BLaER1 treated with 17β-estradiol and CSF1 and Interleukin-3, amounts not matched to agents 10 nM and 100 nM (cell line): ENCODE results near the gene ARHGAP36.

Experiments used
- H3K27ac ChIP-seq, 11 experiments: shearing (Covaris generic); formaldehyde crosslinking; 2 replicates each; pipeline ENCODE4 v1.8.1; 2022
- H3K27me3 ChIP-seq, 11 experiments: shearing (Covaris generic); formaldehyde crosslinking; 2 replicates each; pipeline ENCODE4 v1.8.1; 2022
- H3K36me3 ChIP-seq, 11 experiments: shearing (Covaris generic); formaldehyde crosslinking; 2 replicates each; pipeline ENCODE4 v1.8.1; 2022
- H3K4me1 ChIP-seq, 10 experiments: shearing (Covaris generic); formaldehyde crosslinking; 2 replicates each; pipeline ENCODE4 v1.8.1; 2022
- H3K4me2 ChIP-seq, 11 experiments: shearing (Covaris generic); formaldehyde crosslinking; 2 replicates each; pipeline ENCODE4 v1.8.1; 2022
- H3K4me3 ChIP-seq, 10 experiments: shearing (Covaris generic); formaldehyde crosslinking; 2 replicates each; pipeline ENCODE4 v1.8.1; 2022
- H3K9ac ChIP-seq, 11 experiments: shearing (Covaris generic); formaldehyde crosslinking; 2 replicates each; pipeline ENCODE4 v1.8.1; 2022
- H3K9me3 ChIP-seq, 11 experiments: shearing (Covaris generic); formaldehyde crosslinking; replicated peaks in 1 of 11; 2 replicates each; pipeline ENCODE4 v1.8.1; 2022
- H4K20me1 ChIP-seq, 11 experiments: shearing (Covaris generic); formaldehyde crosslinking; 2 replicates each; pipeline ENCODE4 v1.8.1; 2022
- Cebpa-rat ChIP-seq, 11 experiments: shearing (Covaris generic); IDR thresholded peaks; 2 replicates each; pipeline ENCODE4 v1.8.1; 2022

Gene ARHGAP36

GRCh38 chrX:131046596-131046995 lies 11.6 kb upstream of the ARHGAP36 start:
- no peak for TF ChIP-seq Cebpa-rat (IDR thresholded peaks at IDR 0.05)
- H3K9me3 ChIP-seq = no peaks in the 10 kb centered on the region
- no peak overlapping the region for H3K9ac ChIP-seq
- H3K27ac ChIP-seq = no peak overlapping the region
- H3K4me1 ChIP-seq = no peaks in the 10 kb centered on the region
- H3K4me3 ChIP-seq = no peak overlapping the region
- no peak overlapping the region for H3K4me2 ChIP-seq
- H3K27me3 ChIP-seq = peaks cover 97 to 100% (median 100%) of the 10 kb centered on the region in 11 experiments
- H3K36me3 ChIP-seq = no peaks in the 10 kb centered on the region
- H4K20me1 ChIP-seq = peaks cover 0 to 5% (median 0%) of the 10 kb centered on the region in 11 experiments; a peak in 8 of 22 replicates

- TF ChIP-seq Cebpa-rat (IDR thresholded peaks at IDR 0.05) = no peak
- H3K4me2 ChIP-seq = no peak overlapping the region
- no peak overlapping the region for H3K27ac ChIP-seq
- no peaks in the 10 kb centered on the region for H3K36me3 ChIP-seq
- H3K9me3 ChIP-seq = no peaks in the 10 kb centered on the region
- H3K4me3 ChIP-seq = no peak overlapping the region
- H3K9ac ChIP-seq = no peak overlapping the region
- H3K4me1 ChIP-seq = no peaks in the 10 kb centered on the region
- peaks cover 0 to 5% (median 0%) of the 10 kb centered on the region in 11 experiments; a peak in 8 of 22 replicates for H4K20me1 ChIP-seq
- peaks cover 95 to 100% (median 99%) of the 10 kb centered on the region in 11 experiments for H3K27me3 ChIP-seq
Observed at GRCh38 chrX:131047180-131047579, 11.0 kb upstream of the ARHGAP36 start.

GRCh38 chrX:131053076-131053475 lies 5.1 kb upstream of the ARHGAP36 start:
- peaks cover 96 to 100% (median 99%) of the 10 kb centered on the region in 11 experiments for H3K27me3 ChIP-seq

GRCh38 chrX:131054906-131055305 lies 3.2 kb upstream of the ARHGAP36 start:
- Histone ChIP-seq H3K4me3 (no peak overlapping the region), H4K20me1 (peaks cover 0 to 10% (median 0%) of the 10 kb centered on the region in 11 experiments; a peak in 3 of 22 replicates), H3K27me3 (peaks cover 94 to 100% (median 99%) of the 10 kb centered on the region in 11 experiments), H3K4me1 (no peaks in the 10 kb centered on the region), H3K9ac (no peak overlapping the region), H3K9me3 (peaks cover 0 to 15% (median 10%) of the 10 kb centered on the region in 11 experiments; a peak in 15 of 22 replicates), H3K27ac (no peak overlapping the region), H3K36me3 (no peaks in the 10 kb centered on the region), H3K4me2 (no peak overlapping the region)
- TF ChIP-seq Cebpa-rat (IDR thresholded peaks at IDR 0.05) = no peak

More at GRCh38 chrX:131053076-131053475, 5.1 kb upstream of the ARHGAP36 start:
- Histone ChIP-seq H3K36me3 (no peaks in the 10 kb centered on the region), H3K4me1 (no peaks in the 10 kb centered on the region), H3K9ac (no peak overlapping the region), H4K20me1 (peaks cover 0 to 3% (median 0%) of the 10 kb centered on the region in 11 experiments; a peak in 3 of 22 replicates), H3K27ac (no peak overlapping the region), H3K4me3 (no peak overlapping the region), H3K4me2 (no peak overlapping the region), H3K9me3 (peaks cover 0 to 8% (median 4%) of the 10 kb centered on the region in 11 experiments; a peak in 13 of 22 replicates)
- no peak for TF ChIP-seq Cebpa-rat (IDR thresholded peaks at IDR 0.05)

DNA sequence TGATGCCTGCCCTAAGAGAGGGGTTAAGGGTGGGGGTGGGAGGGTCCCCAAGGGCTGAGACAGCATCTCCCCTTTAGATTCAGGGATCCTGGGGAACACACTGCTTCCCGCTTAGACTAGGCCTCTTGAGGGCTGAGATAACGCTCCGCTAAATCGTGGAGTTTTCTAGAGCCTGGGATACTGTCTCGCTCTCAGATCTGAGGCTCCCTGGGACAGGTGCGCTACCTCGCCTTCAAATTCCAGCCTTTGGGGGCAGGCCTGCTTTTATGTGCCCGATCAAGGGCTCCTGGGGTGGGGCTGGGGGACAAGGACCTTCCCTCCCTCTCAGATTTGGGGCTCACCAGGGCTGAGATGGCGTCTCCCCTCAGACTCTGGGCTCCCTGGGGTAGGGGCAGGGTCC lies 440 bp upstream of the ARHGAP36 start:
- peaks cover 0 to 15% (median 10%) of the 10 kb centered on the region in 11 experiments; a peak in 15 of 22 replicates for H3K9me3 ChIP-seq
- H3K27me3 ChIP-seq = peaks cover 95 to 100% (median 98%) of the 10 kb centered on the region in 11 experiments
- H3K4me2 ChIP-seq = no peak overlapping the region
- no peak overlapping the region for H3K9ac ChIP-seq
- TF ChIP-seq Cebpa-rat (IDR thresholded peaks at IDR 0.05) = no peak
- no peak overlapping the region for H3K4me3 ChIP-seq
- H3K27ac ChIP-seq = no peak overlapping the region
- peaks cover 0 to 10% (median 0%) of the 10 kb centered on the region in 11 experiments; a peak in 4 of 22 replicates for H4K20me1 ChIP-seq
- H3K36me3 ChIP-seq = no peaks in the 10 kb centered on the region
- no peaks in the 10 kb centered on the region for H3K4me1 ChIP-seq

GRCh38 chrX:131059246-131059645 lies 1.1 kb downstream of the ARHGAP36 start:
- Histone ChIP-seq H3K4me2 (no peak overlapping the region), H3K4me3 (no peak overlapping the region), H3K27me3 (peaks cover 91 to 99% (median 96%) of the 10 kb centered on the region in 11 experiments)

GRCh38 chrX:131060147-131060546 lies 2.0 kb downstream of the ARHGAP36 start:
- no peaks in the 10 kb centered on the region for H3K4me1 ChIP-seq
- peaks cover 91 to 99% (median 96%) of the 10 kb centered on the region in 11 experiments for H3K27me3 ChIP-seq
- no peak overlapping the region for H3K9ac ChIP-seq
- no peak overlapping the region for H3K4me2 ChIP-seq
- H3K36me3 ChIP-seq = no peaks in the 10 kb centered on the region
- H4K20me1 ChIP-seq = peaks cover 0 to 10% (median 0%) of the 10 kb centered on the region in 11 experiments; a peak in 4 of 22 replicates
- no peak overlapping the region for H3K27ac ChIP-seq
- no peak overlapping the region for H3K4me3 ChIP-seq
- no peak for TF ChIP-seq Cebpa-rat (IDR thresholded peaks at IDR 0.05)
- H3K9me3 ChIP-seq = peaks cover 0 to 15% (median 10%) of the 10 kb centered on the region in 11 experiments; a peak in 15 of 22 replicates

More at GRCh38 chrX:131059246-131059645, 1.1 kb downstream of the ARHGAP36 start:
- H3K9me3 ChIP-seq = peaks cover 0 to 15% (median 10%) of the 10 kb centered on the region in 11 experiments; a peak in 15 of 22 replicates
- H3K27ac ChIP-seq = no peak overlapping the region
- H3K36me3 ChIP-seq = no peaks in the 10 kb centered on the region
- TF ChIP-seq Cebpa-rat (IDR thresholded peaks at IDR 0.05) = no peak
- H3K4me1 ChIP-seq = no peaks in the 10 kb centered on the region
- no peak overlapping the region for H3K9ac ChIP-seq
- H4K20me1 ChIP-seq = peaks cover 0 to 10% (median 0%) of the 10 kb centered on the region in 11 experiments; a peak in 3 of 22 replicates

GRCh38 chrX:131061306-131061705 lies 3.2 kb downstream of the ARHGAP36 start:
- H3K9me3 ChIP-seq = peaks cover 0 to 15% (median 10%) of the 10 kb centered on the region in 11 experiments; a peak in 15 of 22 replicates
- H3K4me1 ChIP-seq = no peaks in the 10 kb centered on the region
- H3K4me3 ChIP-seq = no peak overlapping the region
- H3K36me3 ChIP-seq = no peaks in the 10 kb centered on the region
- H3K27ac ChIP-seq = no peak overlapping the region
- no peak overlapping the region for H3K9ac ChIP-seq
- peaks cover 0 to 10% (median 0%) of the 10 kb centered on the region in 11 experiments; a peak in 4 of 22 replicates for H4K20me1 ChIP-seq
- peaks cover 90 to 99% (median 96%) of the 10 kb centered on the region in 11 experiments for H3K27me3 ChIP-seq
- no peak overlapping the region for H3K4me2 ChIP-seq
- no peak for TF ChIP-seq Cebpa-rat (IDR thresholded peaks at IDR 0.05)

- no peak overlapping the region for H3K9ac ChIP-seq
- no peak overlapping the region for H3K4me3 ChIP-seq
- peaks cover 67 to 95% (median 90%) of the 10 kb centered on the region in 11 experiments for H3K27me3 ChIP-seq
- H3K9me3 ChIP-seq = peaks cover 0 to 10% (median 1%) of the 10 kb centered on the region in 11 experiments; a peak in 12 of 22 replicates
- H3K4me2 ChIP-seq = no peak overlapping the region
- no peak for TF ChIP-seq Cebpa-rat (IDR thresholded peaks at IDR 0.05)
- H3K4me1 ChIP-seq = no peaks in the 10 kb centered on the region
- H4K20me1 ChIP-seq = peaks cover 0 to 10% (median 0%) of the 10 kb centered on the region in 11 experiments; a peak in 4 of 22 replicates
- no peaks in the 10 kb centered on the region for H3K36me3 ChIP-seq
- no peak overlapping the region for H3K27ac ChIP-seq
Observed at GRCh38 chrX:131063613-131064012, 5.5 kb downstream of the ARHGAP36 start.
